HG03025 (cell line): ENCODE data around the gene CLCN5.
A peak's percentile ranks its signal among the peaks of the same experiment; 100 is the strongest.

Source experiments
- ATAC-seq: cut with Tn5 transposase; IDR thresholded peaks from one replicate; pipeline ENCODE4 v1.9.1; 2021; ENCODE audit warnings: mild to moderate bottlenecking, moderate library complexity; ENCODE audit not compliant: unreplicated experiment, low FRiP score

CLCN5 gene

DNA sequence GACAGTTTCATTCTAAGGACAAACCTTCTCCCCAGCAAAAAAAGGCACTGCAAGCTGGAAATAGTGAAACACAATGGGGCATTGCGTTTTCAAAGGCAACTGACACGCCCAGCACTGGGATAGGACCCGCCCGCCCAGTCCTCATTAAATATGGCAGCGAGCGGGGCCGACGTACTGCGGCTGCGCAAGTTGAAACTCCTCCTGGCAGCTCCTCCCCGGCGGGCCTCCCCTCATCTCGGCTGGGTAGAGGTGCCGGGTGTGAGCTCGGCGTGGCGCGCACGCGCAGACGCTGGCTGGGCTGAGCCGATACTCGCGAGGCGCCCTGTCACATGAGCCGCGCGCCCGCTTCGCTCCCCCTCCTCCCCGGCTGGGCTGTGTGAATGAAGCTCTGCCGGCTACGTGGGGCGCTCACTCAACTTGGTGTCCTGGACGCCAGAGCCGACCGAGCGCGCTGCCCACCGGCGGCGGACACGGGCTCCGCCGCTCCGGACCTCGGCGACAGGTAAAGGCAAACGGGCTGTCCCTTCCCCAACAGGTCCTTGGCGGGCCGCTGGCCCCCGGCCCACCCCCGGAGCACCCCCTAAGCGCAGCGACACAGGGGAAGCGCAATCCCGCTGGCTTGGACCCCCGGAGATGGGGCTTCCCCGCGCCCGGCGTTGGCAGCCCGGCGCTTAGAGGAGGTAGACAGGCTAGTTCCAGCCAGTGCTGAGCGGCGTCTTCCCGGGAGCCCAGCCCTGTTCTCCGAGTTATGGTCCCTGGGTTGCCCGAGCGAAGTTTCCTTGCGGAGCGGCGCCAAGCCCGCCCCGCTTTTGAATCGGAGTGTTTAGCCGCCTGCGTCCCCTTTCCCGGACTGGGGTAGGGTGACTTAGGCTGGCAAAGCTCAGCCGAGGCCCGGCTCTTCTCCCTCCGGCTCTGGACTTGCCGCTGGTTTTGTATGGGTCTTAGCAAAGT, at the start of gene CLCN5:
Gene CLCN5 (plus strand): TSS at position 306 of the 951 bp plus-strand sequence. CDS start 2,703 bp downstream, outside the sequence.
- peak; percentile 95 for ATAC-seq

- ATAC-seq, result no peak
Observed at GRCh38 chrX:49876750-49877149, 45.6 kb upstream of the CLCN5 start.

DNA sequence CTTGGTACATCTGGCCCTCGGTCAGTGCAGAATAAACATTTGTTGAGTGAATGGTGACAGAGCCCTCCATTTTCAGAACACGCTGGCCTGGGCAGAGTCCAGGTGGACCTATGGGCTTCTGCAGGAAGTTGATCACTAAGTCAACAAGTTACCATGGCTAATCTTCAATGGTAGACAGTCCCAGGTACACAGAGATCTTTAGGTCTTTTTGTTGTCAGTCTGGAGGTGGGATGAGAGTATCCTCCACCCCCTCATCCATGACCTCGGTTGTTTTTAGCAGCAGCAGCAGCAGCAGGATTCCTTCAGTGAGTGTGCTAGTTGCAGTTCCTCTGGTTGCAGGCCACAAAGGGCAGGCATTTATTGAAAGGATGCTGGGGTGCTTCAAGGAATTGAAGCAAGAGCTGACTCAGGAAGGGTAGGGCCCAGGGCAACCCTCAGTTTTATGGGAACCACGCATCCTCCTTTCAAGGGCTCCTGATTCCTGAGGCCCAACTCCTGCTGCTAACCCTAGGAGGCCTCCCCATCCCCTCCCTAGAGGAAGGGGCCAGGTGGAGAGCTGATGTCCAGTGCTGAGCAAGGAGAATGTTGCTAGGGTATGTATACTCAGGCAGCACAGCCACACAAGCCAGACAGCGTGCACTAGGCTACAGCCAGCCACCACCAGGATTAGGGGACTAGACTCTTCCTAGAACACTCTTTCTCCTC, 44.8 kb upstream of the CLCN5 start:
- no peak for ATAC-seq

DNA sequence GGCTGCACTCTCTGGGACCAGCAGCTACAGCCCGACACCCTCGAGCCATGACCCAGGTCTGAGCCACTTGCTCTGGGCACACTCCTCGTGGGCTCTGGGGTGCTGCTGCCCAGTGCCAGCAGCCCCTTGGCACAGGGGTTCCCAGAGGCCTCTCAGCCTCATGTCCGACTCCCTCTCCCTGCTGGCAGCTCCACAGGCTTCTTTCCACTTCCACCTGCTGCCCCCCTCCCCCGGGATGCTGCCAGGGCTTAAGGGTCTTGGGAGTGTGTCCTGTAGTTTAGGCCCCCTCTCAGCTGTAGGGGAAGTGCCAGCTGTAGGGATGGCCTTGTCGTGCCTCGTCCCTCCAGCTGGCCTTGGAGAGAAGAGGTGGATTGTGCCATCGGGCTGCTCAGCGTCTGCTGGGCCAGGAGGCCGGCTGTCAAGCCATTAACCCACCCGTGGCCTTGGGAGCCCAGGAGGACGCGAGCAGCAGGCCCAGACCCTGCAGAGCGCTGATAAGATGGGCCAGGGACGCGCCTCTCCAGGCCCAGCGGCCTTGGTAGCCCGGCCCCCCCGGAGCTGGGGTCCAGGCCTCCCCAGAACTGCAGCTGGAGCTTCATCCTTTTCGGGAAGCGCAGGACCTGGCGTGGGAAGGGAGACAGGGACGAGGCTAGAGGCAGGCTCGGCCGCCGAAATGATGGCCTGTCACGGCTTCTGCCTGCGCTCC, 44.1 kb upstream of the CLCN5 start:
- no peak for ATAC-seq

- ATAC-seq, result peak; percentile 90
Observed at GRCh38 chrX:49878834-49879655, 43.4 kb upstream of the CLCN5 start, which contains the start of gene USP27X. TSS of gene USP27X (plus strand) at chrX:49879484. CDS start at chrX:49880308, 824 bp downstream.

DNA sequence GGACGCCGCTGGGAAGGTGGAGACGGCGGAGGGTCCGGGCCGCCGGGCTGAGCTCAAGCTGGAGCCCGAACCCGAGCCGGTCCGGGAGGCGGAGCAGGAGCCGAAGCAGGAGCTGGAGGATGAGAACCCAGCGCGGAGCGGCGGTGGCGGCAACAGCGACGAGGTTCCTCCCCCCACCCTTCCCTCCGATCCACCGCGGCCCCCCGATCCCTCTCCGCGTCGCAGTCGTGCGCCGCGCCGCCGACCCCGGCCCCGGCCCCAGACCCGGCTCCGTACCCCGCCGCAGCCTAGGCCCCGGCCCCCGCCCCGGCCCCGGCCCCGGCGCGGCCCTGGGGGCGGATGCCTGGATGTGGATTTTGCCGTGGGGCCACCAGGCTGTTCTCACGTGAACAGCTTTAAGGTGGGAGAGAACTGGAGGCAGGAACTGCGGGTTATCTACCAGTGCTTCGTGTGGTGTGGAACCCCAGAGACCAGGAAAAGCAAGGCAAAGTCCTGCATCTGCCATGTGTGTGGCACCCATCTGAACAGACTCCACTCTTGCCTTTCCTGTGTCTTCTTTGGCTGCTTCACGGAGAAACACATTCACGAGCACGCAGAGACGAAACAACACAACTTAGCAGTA, 42.6 kb upstream of the CLCN5 start:
- ATAC-seq, result peak; percentile 10

DNA sequence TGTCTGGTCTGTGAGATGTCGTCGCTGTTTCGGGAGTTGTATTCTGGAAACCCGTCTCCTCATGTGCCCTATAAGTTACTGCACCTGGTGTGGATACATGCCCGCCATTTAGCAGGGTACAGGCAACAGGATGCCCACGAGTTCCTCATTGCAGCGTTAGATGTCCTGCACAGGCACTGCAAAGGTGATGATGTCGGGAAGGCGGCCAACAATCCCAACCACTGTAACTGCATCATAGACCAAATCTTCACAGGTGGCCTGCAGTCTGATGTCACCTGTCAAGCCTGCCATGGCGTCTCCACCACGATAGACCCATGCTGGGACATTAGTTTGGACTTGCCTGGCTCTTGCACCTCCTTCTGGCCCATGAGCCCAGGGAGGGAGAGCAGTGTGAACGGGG, 41.7 kb upstream of the CLCN5 start:
- no peak for ATAC-seq

GRCh38 chrX:49884290-49884862, 38.0 kb upstream of the CLCN5 start:
- no peak for ATAC-seq

GRCh38 chrX:49892542-49892941, 29.9 kb upstream of the CLCN5 start:
- ATAC-seq, result no peak

DNA sequence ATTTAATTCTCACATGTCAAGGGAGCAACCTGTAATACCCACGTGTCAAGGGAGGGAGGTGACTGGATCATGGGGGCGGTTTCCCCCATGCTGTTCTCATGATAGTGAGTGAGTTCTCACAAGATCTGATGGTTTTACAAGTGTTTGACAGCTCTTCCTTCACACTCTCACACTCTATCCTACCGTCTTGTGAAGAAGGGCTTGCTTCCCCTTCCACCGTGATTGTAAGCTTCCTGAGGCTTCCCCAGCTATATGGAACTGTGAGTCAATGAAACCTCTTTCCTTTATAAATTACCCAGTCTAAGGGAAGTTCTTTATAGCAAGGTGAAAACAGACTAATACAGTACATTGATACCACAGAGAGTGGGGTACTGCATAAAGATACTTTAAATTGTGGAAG, 25.4 kb upstream of the CLCN5 start:
- no peak for ATAC-seq

GRCh38 chrX:49901048-49901447, 21.3 kb upstream of the CLCN5 start:
- no peak for ATAC-seq

GRCh38 chrX:49910344-49910743, 12.1 kb upstream of the CLCN5 start:
- ATAC-seq, result no peak

DNA sequence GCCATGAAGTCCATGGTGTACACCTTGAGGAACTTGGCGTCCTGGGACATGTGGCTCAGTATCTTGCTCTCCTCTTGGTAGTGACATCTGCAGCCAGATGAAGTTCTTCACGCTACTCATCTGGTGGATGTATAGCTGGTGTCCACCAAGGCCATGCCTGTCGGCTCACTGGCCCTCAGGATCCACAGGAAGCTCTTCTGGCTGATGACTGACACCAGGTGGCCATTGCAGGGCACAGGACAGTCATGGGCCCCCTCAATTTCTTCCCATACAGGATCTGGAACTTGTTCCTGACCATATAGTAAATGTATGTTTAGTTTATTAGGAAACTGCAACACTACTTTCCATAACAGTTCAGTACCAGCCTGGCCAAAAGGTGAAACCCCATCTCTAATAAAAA, 10.3 kb upstream of the CLCN5 start:
- no peak for ATAC-seq

- no peak for ATAC-seq
Observed at GRCh38 chrX:49912861-49913260, 9.5 kb upstream of the CLCN5 start.

DNA sequence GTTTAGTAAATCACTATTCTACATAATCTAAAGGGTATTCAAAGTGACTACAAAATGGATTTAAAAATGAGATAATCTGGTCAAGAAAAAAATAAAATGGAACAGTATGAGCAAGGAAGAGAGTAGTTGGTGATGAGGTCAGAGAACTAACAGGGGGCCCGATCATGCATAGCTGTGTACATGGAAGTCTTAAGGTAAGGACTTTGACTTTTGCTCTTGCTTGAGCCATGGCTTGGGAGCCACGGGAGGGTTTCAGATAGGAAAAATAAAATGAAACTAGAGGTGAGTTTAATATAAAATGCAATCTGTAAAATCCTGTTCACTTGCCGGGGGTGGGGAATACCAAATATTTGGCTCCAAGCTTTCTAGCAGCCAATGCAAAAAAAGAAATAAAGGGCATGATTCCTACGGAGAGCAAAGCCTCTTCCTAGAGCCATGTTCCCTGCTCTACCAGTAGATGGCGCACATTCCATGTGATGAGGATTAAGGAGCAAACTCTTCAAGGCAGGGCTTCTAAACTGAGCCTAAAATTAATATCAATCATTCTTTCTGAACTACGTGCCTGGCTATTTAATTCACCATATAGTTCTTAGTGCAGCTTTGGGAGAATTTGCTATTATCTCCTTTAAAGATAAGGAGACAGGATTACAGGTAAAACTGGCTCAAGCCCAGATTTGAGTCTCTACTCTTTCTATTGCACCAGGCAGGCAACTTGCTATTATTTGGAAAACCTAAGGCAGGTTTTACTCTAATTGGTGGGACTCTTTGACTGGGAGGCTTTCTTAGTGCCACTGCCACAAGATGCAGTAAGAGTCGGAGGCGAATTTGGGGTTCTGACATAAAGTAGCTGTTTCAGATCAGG, 6.8 kb upstream of the CLCN5 start:
- ATAC-seq, result no peak

DNA sequence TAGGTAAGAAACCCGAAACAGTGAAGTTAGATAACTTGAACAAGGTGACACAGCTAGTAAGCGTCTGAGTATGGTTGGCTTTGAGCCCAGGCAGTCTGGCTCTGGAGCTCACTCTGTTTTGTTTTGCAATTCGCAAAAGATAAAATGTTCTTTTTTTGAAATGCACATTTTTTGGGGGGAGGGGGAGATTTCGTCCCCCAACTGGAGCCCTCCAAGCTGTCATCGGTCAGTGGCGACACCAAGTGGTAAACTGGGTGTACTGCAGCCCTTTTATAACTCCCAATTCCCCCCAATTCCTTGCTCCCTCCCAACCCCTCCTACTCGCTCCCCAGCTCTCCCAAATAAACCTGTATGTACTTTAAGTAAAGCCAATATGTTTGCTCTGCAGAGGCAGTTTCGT, 2.8 kb upstream of the CLCN5 start:
- no peak for ATAC-seq

DNA sequence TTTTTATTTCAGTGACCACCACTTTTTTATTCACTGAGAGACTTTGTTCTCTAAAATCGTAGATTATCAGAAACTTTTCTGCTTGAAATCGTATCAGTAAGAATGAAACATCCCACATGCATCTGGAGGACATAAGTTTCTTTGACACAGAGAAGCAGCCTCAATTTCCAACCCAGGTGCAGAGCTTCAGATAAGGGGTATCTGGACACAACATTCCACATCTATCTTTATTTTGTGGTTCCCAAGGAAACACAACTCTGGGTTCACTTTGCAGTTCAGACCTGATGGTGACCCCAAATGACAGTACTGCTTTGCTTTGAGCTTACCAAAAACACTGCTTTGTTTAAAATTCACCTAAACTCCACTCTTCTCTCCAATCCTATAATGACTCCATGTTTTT, 1.3 kb upstream of the CLCN5 start:
- ATAC-seq, result no peak

DNA sequence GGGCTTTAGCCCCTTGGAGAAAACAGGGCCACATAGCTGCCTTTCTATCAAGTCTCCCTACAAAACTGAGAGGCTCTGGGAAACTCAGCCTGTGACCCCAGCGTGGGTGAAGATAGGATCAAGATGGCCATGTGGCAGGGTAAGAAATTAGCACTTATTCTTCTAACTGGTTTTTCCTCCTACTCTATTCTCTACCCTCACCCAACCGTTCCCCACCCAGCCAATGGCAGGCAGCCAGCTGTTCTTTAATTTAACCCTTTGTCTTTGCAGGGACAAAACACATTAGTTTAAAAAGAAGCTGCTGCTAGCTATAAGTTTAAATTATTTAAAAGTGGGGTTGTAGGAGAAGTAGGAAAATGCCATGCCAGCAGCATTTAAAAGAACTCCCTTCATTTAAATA, 2.8 kb downstream of the CLCN5 start:
- ATAC-seq, result no peak
